Spleen (tissue), 11 donors: ENCODE results near the gene TLR8. TPM values are rescaled to one million over a fixed set of nuclear protein-coding genes. Genes with fewer than 3 reads are reported as not detected.

Experiments used
- DNase-seq: peaks from one replicate; pipeline ENCODE4 v3.0.0-alpha.2; 2020
- H3K27ac ChIP-seq, 8 donors: fragments of 200-600 bp; sonication (generic) in 7 of 8; 1 replicate in 4 of 8; 2 replicates in 4 of 8; pipeline versions ENCODE4 v1.5.0 to v1.8.0; 2016 to 2021; ENCODE audit warnings: inconsistent platforms in 4 of 8, mild to moderate bottlenecking in 4 of 8, moderate library complexity in 1 of 8
- H3K27me3 ChIP-seq, 7 donors: fragments of 200-600 bp; sonication (generic) in 6 of 7; replicated peaks in 1 of 7; 1 replicate in 4 of 7; 2 replicates in 3 of 7; pipeline versions ENCODE4 v1.5.0 to v1.8.0; 2016 to 2021; ENCODE audit warnings: inconsistent platforms in 3 of 7, mild to moderate bottlenecking in 1 of 7
- H3K36me3 ChIP-seq, 6 donors: fragments of 200-600 bp; sonication (generic) in 5 of 6; 1 replicate in 4 of 6; 2 replicates in 2 of 6; pipeline versions ENCODE4 v1.5.0 to v1.8.0; 2016 to 2021; ENCODE audit warnings: inconsistent platforms in 2 of 6
- H3K4me1 ChIP-seq, 6 donors: fragments of 200-600 bp; sonication (generic) in 5 of 6; 1 replicate in 3 of 6; 2 replicates in 3 of 6; pipeline versions ENCODE4 v1.5.0 to v1.8.0; 2016 to 2021; ENCODE audit warnings: inconsistent platforms in 3 of 6
- H3K4me3 ChIP-seq, 8 donors: fragments of 200-600 bp; sonication (generic) in 7 of 8; 1 replicate in 4 of 8; 2 replicates in 4 of 8; pipeline versions ENCODE4 v1.5.0 to v1.8.0; 2016 to 2021; ENCODE audit warnings: inconsistent platforms in 4 of 8, mild to moderate bottlenecking in 4 of 8, moderate library complexity in 2 of 8
- H3K9me3 ChIP-seq, 8 donors: fragments of 200-600 bp; sonication (generic) in 7 of 8; 1 replicate in 4 of 8; 2 replicates in 4 of 8; pipeline versions ENCODE4 v1.5.0 to v1.8.0; 2016 to 2021; ENCODE audit warnings: inconsistent platforms in 4 of 8
- POLR2A ChIP-seq, 3 donors: fragments of 450-650 bp; IDR thresholded peaks; one replicate each; pipeline ENCODE4 v1.5.1; 2017; ENCODE audit warnings: antibody characterized with exemption in 3 of 3, mild to moderate bottlenecking in 1 of 3
- POLR2AphosphoS5 ChIP-seq, 3 donors: sonication (generic); formaldehyde crosslinking; IDR thresholded peaks; one replicate each; pipeline ENCODE4 v1.5.1; 2017; ENCODE audit warnings: antibody characterized with exemption in 3 of 3
- WGBS, 5 donors: extraction: QIAGEN DNeasy Blood & Tissue Kit in 3 of 5; methylation state at CpG; one replicate each; pipeline versions ENCODE4 v1.1.5 to v1.1.7; 2013 to 2018; 5-methylcytosine and 5-hydroxymethylcytosine counted together
- intact Hi-C: fragments of 100-400 bp; cut with DNase I; formaldehyde crosslinking; loops from one replicate; pipeline ENCODE4 v1.15.0; 2023; ENCODE audit warnings: low total_unique reads
- polyA plus RNA-seq, 3 donors: library from polyadenylated mRNA; stranded (reverse); fragments of 200-250 nt; gene quantifications; one replicate each; pipeline ENCODE4 v1.2.1, GENCODE V29; 2013
- total RNA-seq, 7 donors: library from RNA; depleted of rRNA in 3 of 7; stranded (reverse); fragments of >200 nt in 3 of 7; fragmentation: NEBNext Ultra II Directional in 4 of 7; extraction: Animal tissue kit (Norgen Biotek cat#: 25700) in 4 of 7; gene quantifications; one replicate each; pipeline versions ENCODE4 v1.1.0 to v1.2.1, GENCODE V29; 2016 to 2021
- TF ChIP-seq, protein P1 (sequence below), 11 experiments: fragments of 200-600 bp in 7 of 11; fragments of 450-650 bp in 4 of 11; sonication (generic) in 4 of 11; IDR thresholded peaks in 8 of 11; conservative IDR thresholded peaks in 3 of 11; 1 replicate in 7 of 11; 2 replicates in 4 of 11; pipeline versions ENCODE4 v1.4.0 to v1.8.0; 2016 to 2021; ENCODE audit warnings: antibody characterized with exemption in 11 of 11, inconsistent platforms in 4 of 11, mild to moderate bottlenecking in 1 of 11
- donor health status: healthy with polysubstance abuse.
- donor health status: DM: no; HTN: no; CAD: no; lungs with moderate emphysema.
- donor health status: DM: no; HTN: no; CAD: no.
- donor health status: Bipolar disorder and iron deficiency.
- donor health status: healthy.
- donor health status: DM: no; HTN: no; CAD: no.
- donor health status: DM: yes; HTN: yes; CAD: no.

Gene TLR8
- total and polyA plus RNA-seq, 10 donors, result 1.1 to 76.5 (median 23.0) TPM

DNA sequence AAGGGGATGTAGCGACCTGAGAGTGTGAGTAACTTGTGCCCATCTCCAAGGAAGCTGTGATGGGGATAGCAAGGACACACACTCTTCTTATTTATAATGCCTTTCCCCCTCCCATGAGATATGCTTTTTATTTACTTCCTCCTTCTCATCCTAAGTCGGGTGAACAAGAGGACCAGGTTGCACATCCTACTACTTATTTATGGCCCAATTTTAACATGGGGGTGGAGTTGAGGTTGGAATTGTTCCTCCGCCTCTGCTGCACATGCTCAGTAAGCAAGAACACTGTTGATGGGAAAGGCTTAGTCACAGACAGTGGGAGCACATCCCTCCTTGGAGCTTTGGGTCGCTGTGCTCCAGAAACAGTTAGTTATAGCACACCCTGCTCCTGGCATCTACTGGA lies 15.2 kb upstream of the TLR8 start:
- H3K27me3 ChIP-seq, result peaks cover 0 to 2% (median 0%) of the 10 kb centered on the region in 7 donors
- no peak for DNase-seq
- intact Hi-C loops, result loop anchor here (10.0 kb wide), 1 partner anchor 76 kb away; no protein-coding TSS in a partner anchor
- H3K36me3 ChIP-seq, result no peaks in the 10 kb centered on the region
- no peaks in the 10 kb centered on the region for H3K9me3 ChIP-seq
- WGBS, 5 donors, result 49 to 72% (median 66%) methylated on average over 4 of the region's 4 CpGs
- H3K27ac ChIP-seq, result peak overlapping the region in 7 of 8 donors; percentile 35 to 81 (median 73)
- H3K4me1 ChIP-seq, result peaks cover 3 to 62% (median 22%) of the 10 kb centered on the region in 6 donors
- no peak overlapping the region for H3K4me3 ChIP-seq
- TF ChIP-seq, protein P1, sequence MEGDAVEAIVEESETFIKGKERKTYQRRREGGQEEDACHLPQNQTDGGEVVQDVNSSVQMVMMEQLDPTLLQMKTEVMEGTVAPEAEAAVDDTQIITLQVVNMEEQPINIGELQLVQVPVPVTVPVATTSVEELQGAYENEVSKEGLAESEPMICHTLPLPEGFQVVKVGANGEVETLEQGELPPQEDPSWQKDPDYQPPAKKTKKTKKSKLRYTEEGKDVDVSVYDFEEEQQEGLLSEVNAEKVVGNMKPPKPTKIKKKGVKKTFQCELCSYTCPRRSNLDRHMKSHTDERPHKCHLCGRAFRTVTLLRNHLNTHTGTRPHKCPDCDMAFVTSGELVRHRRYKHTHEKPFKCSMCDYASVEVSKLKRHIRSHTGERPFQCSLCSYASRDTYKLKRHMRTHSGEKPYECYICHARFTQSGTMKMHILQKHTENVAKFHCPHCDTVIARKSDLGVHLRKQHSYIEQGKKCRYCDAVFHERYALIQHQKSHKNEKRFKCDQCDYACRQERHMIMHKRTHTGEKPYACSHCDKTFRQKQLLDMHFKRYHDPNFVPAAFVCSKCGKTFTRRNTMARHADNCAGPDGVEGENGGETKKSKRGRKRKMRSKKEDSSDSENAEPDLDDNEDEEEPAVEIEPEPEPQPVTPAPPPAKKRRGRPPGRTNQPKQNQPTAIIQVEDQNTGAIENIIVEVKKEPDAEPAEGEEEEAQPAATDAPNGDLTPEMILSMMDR (IDR thresholded peaks at IDR 0.05 in 8 of 11, conservative IDR thresholded peaks at IDR 0.05 in 3 of 11), result no peak
- TF ChIP-seq POLR2A (IDR thresholded peaks at IDR 0.05) (no peak), POLR2AphosphoS5 (IDR thresholded peaks at IDR 0.05) (no peak)

DNA sequence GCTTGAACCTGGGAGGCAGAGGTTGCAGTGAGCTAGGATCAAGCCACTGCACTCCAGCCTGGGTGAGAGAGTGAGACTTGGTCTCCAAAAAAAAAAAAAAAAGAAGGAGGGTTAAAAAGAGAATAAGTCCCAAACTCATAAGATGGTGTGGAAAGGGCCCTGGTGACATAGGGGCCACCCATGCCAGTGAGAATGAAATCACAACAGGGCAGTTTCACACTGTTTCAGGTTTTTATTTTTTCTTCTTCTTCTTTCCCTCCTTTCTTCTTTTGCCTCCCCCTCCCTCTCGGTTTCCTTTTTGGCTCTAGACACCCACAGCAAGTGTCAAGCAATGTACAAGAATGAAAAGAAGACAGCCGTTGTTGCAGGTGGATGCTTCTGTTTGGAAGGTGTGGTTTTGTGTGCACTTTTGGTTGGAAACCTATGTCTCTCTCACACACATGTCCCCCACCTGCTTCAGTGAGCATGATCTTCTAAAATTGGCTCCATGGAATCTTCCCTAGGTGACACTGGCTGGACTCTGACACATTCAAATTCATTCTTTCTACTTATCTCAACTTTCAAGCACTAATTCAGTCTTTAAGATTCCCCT lies 14.4 kb upstream of the TLR8 start:
- DNase-seq, result no peak
- peaks cover 0 to 2% (median 0%) of the 10 kb centered on the region in 7 donors for H3K27me3 ChIP-seq
- H3K4me1 ChIP-seq, result peaks cover 1 to 62% (median 24%) of the 10 kb centered on the region in 6 donors
- no peak overlapping the region for H3K4me3 ChIP-seq
- no peak for TF ChIP-seq POLR2A (IDR thresholded peaks at IDR 0.05)
- TF ChIP-seq, protein P1 (IDR thresholded peaks at IDR 0.05 in 8 of 11, conservative IDR thresholded peaks at IDR 0.05 in 3 of 11), result no peak
- H3K27ac ChIP-seq, result peak overlapping the region in 3 of 8 donors; percentile 79 to 81 (median 81)
- H3K9me3 ChIP-seq, result no peaks in the 10 kb centered on the region
- intact Hi-C loops, result loop anchor here (10.0 kb wide), 1 partner anchor 77 kb away; no protein-coding TSS in a partner anchor
- WGBS, 5 donors, result 7 to 30% (median 11%) methylated on average over 2 of the region's 2 CpGs
- no peaks in the 10 kb centered on the region for H3K36me3 ChIP-seq

DNA sequence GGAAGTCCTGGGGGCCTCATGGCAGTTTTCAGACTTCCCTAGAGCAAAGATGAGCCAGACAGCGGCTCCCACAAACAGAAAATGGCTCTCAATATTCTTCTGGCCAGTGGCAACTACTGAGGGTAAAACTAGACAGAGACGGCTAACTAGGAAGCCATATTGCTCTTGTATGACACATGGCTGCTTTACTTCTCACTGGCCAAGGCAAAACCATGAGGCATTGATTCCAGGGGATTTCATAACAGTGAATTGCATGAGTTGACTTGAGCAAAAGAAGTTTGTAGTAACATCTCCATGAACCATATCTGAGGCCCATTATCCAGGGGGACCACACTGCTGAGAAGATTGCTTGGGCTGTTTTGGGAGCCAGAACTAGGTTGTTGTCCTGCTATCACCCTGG lies 13.7 kb upstream of the TLR8 start:
- Histone ChIP-seq H3K27me3 (peaks cover 0 to 2% (median 0%) of the 10 kb centered on the region in 7 donors), H3K4me1 (peaks cover 0 to 62% (median 24%) of the 10 kb centered on the region in 6 donors), H3K9me3 (no peaks in the 10 kb centered on the region), H3K27ac (peak overlapping the region in 2 of 8 donors; percentile 28 to 81), H3K36me3 (no peaks in the 10 kb centered on the region), H3K4me3 (no peak overlapping the region)
- DNase-seq, result no peak
- WGBS, 5 donors, result 21 to 83% (median 67%) methylated on average over 2 of the region's 2 CpGs
- intact Hi-C loops, result loop anchor here (10.0 kb wide), 1 partner anchor 78 kb away; no protein-coding TSS in a partner anchor
- TF ChIP-seq POLR2AphosphoS5 (IDR thresholded peaks at IDR 0.05), result no peak
- no peak for TF ChIP-seq POLR2A (IDR thresholded peaks at IDR 0.05)
- TF ChIP-seq, protein P1 (IDR thresholded peaks at IDR 0.05 in 8 of 11, conservative IDR thresholded peaks at IDR 0.05 in 3 of 11), result no peak
